ENCODE results near the gene EPS15.
"Not testable (repeated sequence)": the region's sequence is repeated elsewhere in the genome, so short reads cannot be mapped to it uniquely, and the experiment has no call there.

Gene EPS15

DNA sequence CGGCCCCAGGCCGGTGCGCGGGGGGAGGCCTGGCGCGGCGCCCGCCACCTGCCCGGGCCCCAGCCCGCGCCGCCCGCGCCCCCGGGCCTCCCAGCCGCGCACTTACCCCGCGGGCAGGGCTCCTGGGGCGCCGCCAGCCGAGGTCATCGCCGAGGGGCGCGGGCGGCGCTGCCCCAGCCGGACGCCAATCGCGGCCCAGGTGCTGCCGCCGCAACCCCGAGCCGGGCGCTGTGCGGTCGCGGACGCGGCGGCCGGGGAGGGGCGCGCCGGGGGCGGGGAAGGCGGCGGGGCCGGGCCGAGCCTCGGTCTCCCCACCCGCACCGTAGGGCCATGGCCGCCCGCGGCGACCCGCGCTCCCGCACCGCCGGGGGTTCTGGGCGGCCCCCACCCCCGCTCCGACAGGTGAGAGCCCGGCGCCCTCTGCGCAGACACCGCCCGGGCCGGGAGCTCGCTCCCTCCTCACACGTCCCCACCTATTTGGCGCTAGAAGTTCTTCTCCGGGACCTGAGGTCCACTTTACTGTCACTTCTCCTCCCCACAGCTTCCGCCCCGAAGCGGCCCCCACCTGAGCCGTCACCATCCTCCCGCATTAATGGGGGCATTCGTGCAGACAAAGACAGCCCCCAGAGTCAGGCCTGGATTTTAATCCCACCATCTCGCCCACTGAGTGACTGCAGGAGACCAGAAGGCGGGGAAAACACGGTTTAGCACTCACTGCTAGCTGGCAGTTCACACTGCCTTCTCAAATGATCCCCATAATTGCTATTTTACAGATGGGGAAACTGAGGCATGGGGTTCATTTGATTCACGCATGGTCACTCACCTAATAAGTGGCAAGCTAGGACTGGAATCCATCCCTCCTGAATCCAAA lies 188.5 kb downstream of the EPS15 start, which contains the start of gene TTC39A:
Gene TTC39A (minus strand): TSS at position 232 of the 871 bp plus-strand sequence. CDS start 85 bp downstream, at position 147.
- peak within 1 kb of the TSS; percentile 35; the same call in 1 of the 2 replicates for H3K4me3 ChIP-seq (ENCODE audit: low read length)
- TF ChIP-seq ZNF274 (IDR thresholded peaks at IDR 0.05; ENCODE audit: low read depth, low read length), result no peak

DNA sequence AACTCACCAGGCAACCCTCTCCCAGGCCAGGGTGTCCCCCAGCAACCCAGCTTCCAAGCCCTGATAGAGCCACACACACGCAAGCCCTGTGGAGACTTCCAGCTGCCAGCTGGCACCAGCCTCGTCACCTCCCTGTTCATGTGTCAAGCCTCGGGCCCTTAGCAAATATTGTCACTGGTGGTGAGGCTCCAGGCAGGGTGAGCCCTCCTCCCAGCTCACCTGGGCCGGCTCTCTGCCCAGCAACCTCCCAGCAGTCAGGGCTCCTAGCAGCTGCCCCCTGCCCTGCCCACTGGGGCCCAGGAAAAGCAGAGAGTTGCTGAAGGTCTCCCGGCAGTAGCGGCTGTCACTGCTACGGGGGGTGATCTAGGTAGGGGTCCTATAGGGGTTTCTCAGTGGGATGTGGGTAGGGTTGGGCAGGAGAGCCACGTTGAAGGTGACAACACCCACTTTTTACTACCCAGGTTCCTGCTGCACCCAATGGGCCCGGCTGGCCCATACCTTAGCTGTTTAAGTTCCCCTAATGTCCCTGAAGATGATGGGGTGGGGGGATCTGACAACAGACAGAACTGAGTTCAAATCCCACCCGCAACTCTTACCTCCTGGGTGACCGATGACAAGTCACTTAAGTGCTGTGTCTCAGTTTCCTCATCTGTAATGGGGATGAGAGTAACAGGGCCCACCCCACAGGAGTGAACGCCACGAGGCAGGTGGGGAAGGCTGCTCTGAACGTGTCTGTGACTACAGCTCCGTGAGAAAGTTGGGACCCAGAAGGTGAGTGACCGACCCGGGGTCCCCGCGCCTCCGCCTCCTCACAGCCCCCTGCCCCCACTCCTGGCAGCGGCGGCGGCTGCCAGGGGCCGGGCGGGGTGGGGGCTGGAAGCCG lies 189.4 kb downstream of the EPS15 start:
- TF ChIP-seq ZNF274 (IDR thresholded peaks at IDR 0.05; ENCODE audit: low read depth, low read length), result no peak
- H3K4me3 ChIP-seq (ENCODE audit: low read length), result no peak overlapping the region

DNA sequence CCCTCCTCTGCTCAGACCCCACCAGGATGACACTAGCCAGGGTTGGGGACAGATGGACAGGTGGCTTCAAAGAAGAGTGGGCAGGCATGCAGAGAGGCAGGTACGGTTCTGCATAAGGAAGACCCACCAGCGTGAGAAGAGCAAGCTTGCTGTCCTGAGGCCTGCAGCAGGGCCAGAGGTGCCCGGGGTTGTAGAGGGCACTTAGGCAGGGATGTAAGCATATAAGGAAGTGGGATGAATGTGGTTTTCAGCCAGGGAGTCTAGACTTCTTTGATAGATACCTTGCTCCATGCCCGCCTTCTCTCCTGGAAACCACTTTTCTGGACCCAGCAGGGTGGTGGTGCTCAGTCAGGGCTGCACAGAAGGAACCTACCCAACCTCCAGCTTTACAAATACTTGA lies 190.1 kb downstream of the EPS15 start:
- no peak for TF ChIP-seq ZNF274 (IDR thresholded peaks at IDR 0.05; ENCODE audit: low read depth, low read length)
- no peak overlapping the region for H3K4me3 ChIP-seq (ENCODE audit: low read length)

DNA sequence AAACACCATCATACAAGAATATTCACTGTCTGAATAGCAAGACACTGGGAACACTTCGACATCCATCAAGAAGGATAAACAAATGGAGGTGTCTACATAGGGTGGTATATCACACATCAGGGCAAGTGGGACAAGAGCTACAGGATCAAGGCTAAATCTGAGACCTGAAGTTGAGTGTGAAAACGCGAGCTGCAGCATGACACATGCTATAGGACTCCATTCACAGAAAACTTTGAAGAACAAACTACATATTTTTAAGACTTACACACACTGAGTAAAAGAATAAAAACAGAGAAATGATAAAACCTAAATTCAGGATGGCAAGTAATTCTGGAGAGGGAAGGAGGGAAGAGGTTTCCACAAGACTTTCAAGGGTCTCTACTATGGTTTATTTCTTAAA lies 190.8 kb downstream of the EPS15 start:
- no peak overlapping the region for H3K4me3 ChIP-seq (ENCODE audit: low read length)
- no peak for TF ChIP-seq ZNF274 (IDR thresholded peaks at IDR 0.05; ENCODE audit: low read depth, low read length)

DNA sequence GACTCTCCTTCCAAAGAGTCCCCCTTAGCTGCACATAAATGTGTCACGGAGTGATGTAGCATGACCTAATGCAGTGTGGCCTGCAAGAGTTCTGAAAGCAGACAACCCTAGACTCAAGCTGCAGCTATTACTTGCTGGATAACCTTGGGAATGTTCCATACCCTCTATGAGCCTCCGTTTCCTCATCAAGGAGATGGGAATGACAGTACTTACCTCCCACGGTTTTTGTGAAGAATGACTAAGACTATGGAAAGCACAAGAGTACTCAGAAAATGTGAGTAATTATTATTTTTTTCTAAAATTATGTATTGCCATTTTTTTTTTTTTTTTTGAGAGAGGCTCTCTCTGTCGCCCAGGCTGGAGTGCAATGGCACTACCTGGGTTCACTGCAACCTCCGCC lies 191.7 kb downstream of the EPS15 start:
- no peak for TF ChIP-seq ZNF274 (IDR thresholded peaks at IDR 0.05; ENCODE audit: low read depth, low read length)
- no peak overlapping the region for H3K4me3 ChIP-seq (ENCODE audit: low read length)

DNA sequence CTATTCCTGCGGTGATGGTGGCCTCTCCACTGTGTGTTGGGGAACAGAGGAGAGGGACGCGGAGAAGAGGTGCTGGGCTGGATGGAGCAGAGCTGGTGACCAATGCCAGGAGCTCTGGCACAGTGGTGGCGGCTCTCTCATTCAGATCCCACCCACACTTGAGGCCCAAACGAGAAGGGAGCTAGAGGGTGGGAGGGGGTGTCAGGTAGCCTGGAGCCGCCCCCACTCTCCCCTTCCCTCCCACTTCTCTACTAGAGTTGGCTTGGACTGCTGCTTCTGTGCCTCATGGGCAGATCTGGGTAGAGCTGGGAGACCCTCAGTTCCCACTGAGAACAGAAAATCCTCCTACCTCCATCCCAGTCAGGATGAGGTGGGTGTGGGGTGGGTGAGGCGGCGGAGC lies 192.2 kb downstream of the EPS15 start:
- H3K4me3 ChIP-seq (ENCODE audit: low read length), result no peak overlapping the region
- TF ChIP-seq ZNF274 (IDR thresholded peaks at IDR 0.05; ENCODE audit: low read depth, low read length), result no peak

DNA sequence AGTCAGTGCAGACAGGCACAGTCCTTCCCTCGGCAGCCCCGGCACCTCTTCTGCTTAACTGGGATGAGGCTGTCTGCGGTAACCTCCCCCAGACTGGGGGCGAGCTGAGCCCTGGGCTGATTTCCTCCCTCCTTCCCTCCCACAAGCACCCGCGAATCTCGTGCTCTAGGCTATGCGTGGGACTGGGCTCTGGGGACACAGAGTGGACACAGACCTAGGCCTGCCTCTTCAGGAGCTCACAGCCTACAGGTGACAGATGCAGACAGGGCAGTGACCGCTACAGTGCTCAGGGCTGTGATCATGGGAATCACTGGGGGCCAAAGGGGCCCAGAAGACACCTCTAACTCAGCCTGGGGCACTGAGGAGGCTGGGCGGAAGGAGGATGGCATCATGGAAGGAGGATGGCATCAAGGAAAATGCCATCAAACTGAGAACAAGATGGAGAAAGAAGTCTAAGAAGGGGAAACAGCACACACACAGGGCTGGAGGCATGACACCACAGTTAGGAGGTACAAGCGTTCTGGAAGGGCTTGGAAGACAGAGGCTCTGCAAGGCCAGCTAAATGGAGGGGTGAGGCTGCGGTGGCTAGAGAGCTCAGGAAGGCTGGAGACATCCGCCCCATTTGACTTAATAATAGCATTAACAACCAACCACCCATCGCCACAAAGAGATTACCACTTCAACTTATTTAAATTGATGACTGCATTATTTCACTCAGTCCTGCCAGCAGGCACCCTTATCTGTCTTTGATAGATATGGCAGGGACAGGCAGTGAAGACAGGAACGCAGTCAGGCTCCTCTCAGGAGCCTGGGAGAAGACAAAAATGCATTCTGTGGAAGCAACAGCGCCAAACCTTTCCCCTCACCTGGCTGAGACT lies 192.9 kb downstream of the EPS15 start:
- H3K4me3 ChIP-seq (ENCODE audit: low read length), result no peak overlapping the region
- no peak for TF ChIP-seq ZNF274 (IDR thresholded peaks at IDR 0.05; ENCODE audit: low read depth, low read length)

DNA sequence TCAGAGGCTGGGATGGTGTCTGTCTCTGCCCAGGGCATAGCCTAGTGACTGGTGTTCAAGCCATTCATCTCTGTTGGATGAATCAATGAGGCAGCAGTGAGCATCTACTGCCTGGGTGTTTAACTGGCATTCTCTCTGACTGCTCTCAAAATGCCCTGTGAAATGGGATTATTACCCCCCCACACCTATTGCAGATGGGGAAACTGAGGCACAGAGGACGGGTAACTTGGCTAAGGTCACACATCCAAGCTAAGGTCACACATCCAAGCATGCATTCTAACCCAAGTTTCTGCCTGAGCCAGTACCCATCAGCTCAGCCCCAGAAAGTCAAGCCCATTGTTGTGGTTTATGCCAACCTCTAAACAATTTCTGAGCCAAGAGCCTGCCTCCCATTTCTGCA lies 193.7 kb downstream of the EPS15 start:
- no peak overlapping the region for H3K4me3 ChIP-seq (ENCODE audit: low read length)
- no peak for TF ChIP-seq ZNF274 (IDR thresholded peaks at IDR 0.05; ENCODE audit: low read depth, low read length)

DNA sequence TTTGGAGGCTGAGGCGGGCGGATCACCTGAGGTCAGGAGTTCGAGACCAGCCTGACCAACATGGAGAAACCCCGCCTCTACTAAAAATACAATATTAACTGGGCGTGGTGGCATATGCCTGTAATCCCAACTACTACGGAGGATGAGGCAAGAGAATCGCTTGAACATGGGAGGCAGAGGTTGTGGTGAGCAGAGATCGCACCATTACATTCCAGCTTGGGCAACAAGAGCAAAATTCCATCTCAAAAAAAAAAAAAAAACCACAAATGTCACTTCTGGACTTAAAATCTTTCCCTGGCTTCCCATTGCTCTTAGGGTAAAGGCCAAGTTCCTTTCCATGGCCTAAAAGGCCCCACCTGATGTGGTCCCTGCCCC lies 194.1 kb downstream of the EPS15 start:
- not testable (repeated sequence) for H3K4me3 ChIP-seq (ENCODE audit: low read length)

DNA sequence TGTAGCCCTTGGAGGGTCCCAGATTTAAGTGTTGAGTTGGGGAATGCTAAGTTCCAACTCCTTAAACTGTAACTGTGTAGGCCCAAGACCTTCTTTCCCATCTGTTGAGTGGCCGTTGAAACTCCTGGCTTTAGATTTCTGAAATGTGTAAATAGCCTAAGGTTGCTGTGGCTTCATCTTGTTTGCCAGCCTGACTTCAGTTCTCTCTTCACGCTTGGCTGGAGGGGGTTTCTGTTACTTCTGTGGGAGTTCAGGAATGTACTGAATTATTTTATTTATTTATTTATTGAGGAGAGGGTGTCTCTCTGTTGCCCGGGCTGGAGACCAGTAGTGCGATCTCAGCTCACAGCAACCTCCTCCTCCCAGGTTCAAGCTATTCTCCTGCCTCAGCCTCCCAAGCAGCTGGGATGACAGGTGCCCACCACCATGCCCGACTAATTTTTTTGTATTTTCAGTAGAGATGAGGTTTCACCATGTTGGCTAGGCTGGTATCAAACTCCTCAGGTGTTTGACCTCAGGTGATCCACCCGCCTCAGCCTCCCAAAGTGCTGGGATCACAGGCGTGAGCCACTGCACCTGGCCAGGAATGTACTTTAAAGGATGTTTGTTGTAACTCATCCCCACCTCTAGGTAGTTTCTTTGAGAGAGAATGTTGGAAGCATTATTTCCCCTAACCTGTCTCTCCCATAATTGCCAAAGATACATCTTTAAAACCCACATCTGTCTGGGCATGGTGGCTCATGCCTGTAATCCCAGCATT lies 194.6 kb downstream of the EPS15 start:
- no peak for TF ChIP-seq ZNF274 (IDR thresholded peaks at IDR 0.05; ENCODE audit: low read depth, low read length)
- no peak overlapping the region for H3K4me3 ChIP-seq (ENCODE audit: low read length)

DNA sequence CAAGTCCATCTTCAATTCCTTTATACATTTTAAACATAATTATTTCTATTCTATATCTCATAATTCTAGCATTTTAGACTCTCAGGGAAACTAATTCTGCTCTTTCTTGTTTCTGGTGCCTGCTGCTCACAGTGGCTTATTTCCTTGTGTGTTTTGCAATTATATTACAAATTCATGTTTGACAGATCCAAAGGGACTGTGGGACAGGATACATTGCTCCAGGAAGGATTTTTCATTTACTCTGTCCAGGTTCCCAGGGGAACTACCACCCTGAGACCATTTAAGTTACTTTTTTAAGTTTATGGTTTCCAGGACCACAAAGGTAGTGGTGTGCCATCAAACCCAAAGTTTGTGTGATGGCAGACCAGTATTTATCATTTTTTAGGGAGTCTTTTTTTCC lies 195.3 kb downstream of the EPS15 start:
- H3K4me3 ChIP-seq (ENCODE audit: low read length), result no peak overlapping the region
- TF ChIP-seq ZNF274 (IDR thresholded peaks at IDR 0.05; ENCODE audit: low read depth, low read length), result no peak

DNA sequence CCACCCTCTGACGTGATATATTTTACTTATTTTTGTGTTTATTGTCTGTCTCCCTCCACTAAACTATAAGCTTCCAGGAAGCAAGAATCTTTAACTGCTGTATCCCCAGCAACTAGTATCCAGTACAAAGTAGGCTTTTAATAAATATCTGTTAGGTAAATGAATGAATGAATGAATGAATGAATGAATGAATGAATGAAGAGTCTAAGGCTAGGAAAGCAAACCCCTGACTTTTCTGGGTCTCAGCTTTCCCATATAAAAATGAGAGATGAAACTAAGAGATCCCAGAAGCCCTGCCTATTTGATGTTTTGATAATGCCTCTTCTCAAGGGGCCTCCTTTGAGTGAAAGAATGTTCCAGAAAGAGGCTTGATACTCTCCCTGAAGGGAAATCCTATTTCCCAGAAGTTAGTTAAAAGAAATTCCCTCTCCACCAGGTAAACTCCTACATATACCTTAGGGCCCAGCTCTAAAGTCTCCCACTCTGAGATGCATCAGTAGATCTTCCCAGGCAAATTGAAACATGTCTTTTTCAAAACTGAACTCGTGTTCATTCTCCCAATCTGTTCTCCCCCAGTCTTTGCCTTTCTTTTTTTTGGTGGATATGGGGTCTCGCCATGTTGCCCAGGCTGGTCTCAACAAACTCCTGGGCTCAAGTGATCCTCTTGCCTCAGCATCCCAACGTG lies 196.5 kb downstream of the EPS15 start:
- no peak overlapping the region for H3K4me3 ChIP-seq (ENCODE audit: low read length)

DNA sequence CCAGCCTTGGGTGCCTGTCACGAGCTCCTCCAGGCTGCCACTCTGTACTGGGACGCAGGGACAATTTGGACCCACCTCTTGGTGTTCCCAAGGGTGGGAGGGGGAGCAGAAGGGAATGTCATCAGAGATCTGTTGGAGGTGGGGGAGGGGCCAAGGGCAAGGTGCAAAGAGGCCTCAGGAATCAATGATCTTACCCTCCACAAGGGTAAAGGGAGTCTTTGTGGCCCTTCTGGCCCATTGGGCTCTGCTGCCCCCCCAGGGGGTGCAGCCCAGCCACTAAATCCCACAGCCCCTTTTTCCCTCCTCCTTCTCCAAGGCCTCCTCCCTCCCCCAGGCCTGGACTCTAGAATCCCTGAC lies 197.2 kb downstream of the EPS15 start:
- TF ChIP-seq ZNF274 (IDR thresholded peaks at IDR 0.05; ENCODE audit: low read depth, low read length), result no peak
- no peak overlapping the region for H3K4me3 ChIP-seq (ENCODE audit: low read length)

More for the DNA sequence above, 196.5 kb downstream of the EPS15 start:
- no peak for TF ChIP-seq ZNF274 (IDR thresholded peaks at IDR 0.05; ENCODE audit: low read depth, low read length)
